ENCODE results near the gene MAFG. TPM values are rescaled to one million over a fixed set of nuclear protein-coding genes. Genes with fewer than 3 reads are reported as not detected.
A peak's percentile ranks its signal among the peaks of the same experiment; 100 is the strongest.

Gene MAFG
- total RNA-seq, 1 donor from 2014 or later = 14.4 TPM

DNA sequence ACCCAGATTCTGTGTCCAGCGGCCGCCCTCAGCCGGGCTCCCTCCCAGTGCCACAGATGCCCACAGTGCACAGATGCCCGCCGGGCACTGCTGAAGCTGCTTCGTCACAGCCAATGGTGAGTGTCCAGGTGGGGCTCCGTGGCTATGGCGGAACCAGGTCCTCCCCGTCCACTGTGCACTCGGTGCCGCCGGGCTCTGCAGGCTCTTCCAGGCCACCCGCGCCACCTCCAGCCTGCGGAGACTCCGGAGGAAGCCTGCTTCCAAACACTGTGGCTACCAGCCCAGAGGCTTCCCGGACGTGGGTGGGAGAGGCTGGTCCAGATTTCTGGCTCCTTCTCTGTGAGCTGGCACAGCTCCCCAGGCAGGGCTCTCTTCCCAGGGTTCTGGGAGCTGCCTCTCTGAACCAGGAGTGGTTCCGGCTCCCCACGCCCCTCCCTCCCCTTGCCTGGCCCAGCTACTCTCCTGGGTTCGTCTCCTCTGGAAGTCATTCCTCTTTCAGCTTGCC lies 12.4 kb upstream of the MAFG start:
- DNase-seq (ENCODE audit: low read depth) = no peak

DNA sequence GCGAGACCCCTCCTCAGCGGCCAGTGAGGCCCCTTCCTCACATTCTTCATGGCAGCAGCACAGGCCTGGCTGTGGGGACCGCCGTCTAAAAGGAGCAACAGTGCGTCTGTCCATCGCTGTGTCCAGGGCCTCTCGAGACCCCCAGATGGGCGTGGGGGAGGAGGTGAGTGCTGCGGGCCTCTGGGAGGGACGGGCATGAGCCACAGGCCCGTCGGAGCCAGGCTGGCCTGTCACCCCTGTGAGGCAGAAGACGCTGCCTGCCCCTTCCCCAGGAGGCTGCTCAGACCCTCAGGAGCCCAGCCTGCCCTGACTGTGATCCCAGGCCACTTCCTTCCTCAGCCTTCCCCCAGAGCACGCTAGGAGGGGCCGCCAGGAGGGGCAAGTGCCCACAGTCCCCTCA lies 11.7 kb upstream of the MAFG start:
- DNase-seq (ENCODE audit: low read depth) = no peak

DNA sequence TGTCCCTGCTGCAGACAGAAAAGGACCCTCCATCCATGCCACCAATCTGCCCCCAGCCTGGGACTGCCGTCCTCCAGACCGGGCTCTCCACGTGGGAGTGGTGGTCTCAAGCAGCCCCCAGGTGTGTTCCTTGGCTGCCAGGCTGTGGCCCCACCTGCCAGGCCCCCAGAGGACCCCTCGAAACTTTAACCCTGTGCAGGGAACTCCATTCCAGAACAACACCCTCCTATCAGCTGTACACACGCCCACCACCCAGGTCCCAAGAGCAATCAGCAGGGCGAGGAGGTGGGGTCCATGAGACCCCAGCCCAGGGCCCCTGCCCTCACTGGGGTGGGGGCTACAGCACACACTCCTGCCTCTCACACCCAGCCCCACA lies 8.2 kb upstream of the MAFG start:
- DNase-seq (ENCODE audit: low read depth) = no peak

DNA sequence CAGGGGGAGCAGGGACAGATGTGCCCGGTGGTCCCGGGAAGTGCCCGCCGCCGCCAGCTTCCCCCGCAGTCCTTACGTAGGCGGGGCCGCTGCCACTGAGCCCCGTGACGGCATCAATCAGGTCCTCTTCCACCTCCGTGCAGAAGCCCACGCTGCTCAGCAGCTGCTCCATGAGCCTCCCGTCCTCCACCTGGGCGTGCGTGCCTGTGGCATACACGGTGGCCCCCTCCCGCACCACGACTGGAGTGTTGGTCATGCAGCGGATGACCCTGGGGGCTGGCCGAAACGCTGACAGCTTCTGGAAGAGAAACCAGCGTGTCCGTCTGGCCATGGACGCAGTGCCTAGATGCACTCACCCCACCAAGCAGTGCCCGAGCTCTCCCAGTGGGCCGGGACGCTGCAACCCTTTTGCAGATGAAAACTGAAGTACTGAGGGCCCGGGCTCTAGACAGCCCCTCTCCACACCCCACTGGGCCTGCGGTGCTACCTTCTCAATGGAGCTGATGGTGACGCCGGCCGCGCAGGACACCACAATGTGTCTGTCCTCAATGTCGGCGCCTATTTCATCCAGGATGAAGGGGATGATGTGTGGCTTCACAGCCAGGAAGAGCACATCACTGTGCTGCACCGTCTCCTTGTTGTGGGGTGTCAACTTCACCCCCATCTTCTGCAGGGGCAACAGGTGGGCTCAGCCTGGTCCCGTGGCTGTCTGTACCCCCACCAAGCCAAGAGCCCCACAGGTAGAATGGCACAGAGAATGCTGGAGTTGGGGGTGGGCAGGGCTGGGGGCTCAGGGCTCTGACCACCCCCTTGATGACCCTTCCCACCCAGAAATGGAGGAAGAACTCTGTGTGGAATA lies 7.5 kb upstream of the MAFG start:
- DNase-seq (ENCODE audit: low read depth) = no peak

DNA sequence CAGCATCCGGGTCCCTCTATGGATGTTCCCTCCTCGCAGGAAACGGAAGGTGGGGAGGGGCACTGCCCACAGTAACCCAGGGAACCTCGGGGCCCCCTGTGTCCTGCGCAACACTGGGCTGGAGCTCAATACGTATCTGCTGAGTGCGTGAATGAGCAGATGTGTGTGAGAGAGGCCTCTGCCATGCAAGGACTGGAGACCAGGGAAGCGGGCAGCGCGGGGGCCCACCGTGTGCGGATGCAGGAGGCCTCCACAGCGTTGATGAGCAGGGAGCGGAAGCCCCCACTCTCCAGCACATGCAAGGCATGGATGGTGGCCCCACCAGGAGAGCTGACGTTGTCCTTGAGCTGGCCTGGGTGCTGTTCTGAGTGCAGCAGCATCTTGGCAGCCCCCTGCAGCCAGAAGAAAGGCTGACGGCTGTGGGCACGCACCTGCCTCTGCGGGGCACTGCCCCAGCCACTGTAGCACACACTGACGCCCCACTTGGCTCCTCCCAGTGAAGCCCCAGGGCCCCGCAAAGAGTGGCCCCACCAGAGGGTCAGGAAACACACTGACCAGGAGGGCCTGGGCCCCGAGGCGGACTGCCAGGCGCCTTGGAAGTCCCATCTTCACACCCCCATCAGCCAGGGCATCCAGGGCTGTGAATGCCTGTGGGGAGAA lies 6.7 kb upstream of the MAFG start:
- no peak for DNase-seq (ENCODE audit: low read depth)

DNA sequence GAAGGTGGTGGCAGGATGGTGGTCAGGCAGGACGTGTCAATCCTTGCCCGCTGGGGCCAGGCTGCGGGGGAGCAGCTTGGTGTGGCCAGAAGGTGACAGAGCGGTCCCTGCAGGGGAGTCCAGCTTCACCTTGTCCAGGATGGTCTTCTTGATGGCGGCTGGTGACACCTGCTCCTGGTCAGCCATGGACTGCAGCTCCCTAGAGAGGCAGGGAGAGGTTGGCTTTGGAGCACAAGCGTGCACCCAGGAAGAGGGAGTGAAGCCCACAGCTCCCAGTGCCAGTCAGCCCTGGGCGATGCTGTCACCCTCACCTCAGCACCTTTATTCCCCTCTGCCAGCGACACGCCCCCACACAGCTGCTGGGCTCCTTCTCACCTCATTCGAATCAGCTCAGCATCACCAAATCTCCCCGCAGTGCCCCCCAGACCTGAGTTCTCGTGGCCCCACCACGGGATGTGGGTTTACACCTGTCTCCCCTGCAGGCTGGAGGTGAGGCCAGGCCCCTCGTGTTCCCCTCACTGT lies 5.7 kb upstream of the MAFG start:
- no peak for DNase-seq (ENCODE audit: low read depth)

DNA sequence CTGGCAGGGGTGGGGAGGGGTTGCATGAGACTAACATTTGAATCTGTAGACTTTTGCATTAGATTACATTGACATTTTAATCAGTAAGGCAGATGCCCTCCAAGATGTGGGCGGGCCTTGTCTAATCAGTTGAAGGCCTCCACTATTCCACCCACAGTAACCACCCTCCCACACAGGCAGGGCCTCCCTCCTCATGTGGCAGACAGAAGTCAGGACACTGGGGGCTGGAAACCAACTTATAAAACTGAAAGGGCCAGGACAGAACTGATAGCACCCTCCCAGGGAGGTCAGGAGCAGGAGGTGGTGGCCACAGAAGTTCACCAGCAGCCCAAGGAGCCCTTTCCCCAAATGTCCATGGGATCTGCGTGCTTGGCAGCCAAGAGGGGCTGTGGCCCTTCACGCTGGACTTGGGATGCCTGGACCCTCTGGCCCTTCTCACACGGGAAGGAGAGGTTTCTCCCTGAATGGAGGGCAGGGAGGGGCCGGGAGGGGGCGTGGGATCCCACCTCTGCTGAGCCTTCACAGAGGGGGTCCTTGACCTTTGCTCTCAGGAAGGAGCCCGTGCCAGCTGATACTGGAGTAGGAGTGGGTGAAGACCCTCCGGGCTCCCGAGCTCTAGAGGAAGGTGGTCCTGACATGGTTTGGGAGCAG lies 4.9 kb upstream of the MAFG start:
- DNase-seq (ENCODE audit: low read depth) = no peak

DNA sequence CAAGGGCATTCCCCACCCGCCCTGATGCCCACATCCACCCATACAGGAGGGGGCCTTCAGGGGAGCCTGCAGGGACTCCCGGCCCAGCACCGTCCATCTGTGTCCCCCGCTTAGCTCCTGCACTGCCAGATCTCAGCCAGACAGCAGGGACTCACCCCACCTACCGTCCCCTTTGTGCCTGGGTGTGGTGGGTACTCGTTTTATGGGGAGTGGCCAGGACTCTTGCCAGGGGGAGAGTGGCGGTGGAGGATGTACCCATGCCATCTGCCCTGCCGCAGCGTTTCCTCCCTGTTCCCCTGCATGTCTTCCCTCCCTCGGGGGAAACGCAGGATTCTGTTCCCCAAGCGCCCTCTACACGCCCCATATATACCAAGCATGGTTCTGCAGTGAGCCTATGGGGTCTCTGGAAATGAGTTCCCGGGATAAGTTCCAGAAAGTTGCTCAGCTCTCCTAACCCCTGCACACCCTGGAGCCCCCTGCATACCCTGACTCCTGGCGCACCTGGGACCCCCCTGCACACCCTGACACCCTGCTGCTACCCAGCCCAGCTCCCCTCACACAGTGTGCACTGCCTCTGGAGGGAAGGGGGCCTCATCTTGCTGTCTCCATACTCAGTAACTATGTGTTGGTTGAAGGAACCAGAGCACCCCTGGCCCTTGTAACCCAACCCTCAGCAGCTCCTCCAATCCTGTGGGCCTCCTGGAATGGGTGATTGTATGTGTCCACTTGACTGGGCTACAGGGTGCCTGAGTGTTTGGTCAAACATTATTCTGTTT lies 4.2 kb upstream of the MAFG start:
- no peak for DNase-seq (ENCODE audit: low read depth)

DNA sequence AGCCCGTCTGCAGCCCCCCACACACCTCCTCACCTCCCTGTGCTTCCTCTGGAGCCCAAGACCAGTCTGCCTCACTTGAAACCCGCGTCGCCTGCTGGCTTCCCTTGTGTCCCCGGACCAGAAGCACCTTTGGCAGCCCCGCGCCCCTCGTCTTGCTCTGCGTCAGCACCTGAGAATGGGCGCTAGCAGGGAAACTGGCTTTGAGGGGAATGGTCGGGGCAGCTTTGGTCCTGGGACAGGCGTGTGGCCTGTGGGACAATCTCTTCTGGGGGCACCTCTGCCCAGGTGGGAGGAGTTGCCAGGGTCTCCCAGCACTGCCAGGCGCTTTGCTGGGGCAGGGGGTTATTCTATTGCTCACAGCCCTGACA lies 3.6 kb upstream of the MAFG start:
- DNase-seq (ENCODE audit: low read depth) = no peak

DNA sequence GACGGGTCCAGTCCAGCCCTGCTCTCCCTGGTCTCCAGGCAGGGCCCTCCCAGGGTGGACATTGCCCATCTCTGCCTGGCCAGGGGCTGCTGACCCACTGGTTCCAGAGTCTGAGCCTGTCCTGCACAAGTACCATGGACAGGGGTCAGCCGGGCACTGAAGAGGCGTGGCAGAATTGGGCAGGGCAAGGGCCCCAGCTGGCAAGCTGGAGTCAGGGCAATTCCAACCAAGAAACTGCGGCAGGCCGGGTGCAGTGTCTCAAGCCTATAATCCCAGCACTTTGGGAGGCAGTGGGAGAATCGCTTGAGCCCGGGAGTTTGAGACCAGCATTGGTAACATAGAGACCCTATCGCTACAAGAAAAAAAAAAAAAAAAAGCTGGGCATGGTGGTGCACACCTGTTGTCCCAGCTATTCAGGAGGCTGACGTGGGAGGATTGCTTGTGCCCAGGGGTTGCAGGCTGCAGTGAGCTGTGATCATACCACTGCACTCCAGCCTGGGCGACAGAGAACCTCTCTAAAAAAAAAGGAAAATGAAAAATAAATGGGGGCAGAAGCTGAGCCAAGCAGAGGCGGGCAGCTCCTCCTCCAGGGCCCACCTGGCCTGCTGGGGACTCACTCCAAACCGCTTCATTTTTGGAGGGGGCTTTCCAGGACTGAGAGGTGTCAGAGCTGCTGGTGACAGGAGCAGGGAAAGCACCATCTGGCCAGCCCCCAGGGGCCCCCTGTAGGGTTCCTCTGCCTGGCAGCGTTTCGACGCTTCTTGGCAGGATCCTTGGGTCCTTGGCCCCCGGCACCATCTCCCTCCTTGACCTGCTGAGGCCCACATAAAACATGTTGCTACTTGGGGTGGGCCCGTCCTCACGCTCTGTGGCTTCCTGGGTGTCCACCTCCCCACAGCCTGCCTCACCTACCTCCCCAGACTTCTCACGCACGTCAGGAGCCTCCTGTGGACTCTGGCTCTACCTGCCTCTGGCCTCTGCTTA lies 2.9 kb upstream of the MAFG start:
- DNase-seq (ENCODE audit: low read depth) = no peak

DNA sequence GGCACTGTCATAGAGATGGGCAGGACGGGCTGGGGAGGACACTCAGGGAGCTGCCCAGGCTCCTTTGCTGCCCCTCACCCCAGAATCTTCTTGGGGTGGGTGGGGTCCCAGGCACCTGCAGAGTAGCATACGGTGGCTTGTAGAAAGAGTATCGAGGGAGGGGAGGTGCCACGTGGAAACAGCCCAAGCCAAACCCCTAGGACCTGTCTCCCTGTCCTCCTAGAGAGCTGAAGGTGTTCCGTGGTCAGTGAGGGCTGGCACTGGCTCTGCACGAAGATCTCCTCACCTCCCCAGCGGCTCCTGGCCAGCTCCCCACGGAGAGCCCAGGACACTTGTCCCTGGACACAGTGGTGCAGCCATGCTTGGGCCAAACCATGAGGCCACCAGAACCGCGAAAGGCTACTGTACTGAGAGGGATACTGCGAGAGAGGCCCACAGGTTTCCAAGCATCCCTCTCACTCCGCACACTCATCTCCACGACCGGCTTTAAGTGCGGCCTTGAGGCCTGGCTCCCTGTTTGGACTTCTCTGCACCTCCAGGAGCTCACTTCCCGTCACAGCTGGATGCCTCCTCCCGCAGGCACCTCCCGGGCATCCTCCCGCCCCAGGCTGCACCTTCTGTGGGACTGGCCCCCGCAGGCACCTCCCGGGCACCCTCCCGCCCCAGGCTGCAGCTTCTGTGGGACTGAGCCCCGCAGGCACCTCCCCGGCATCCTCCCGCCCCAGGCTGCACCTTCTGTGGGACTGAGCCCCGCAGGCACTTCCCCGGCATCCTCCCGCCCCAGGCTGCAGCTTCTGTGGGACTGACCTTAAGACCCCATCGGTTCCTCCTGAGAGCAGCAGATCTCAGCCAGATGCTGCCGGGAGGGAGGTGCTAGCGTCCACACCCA lies 2.0 kb upstream of the MAFG start:
- no peak for DNase-seq (ENCODE audit: low read depth)

DNA sequence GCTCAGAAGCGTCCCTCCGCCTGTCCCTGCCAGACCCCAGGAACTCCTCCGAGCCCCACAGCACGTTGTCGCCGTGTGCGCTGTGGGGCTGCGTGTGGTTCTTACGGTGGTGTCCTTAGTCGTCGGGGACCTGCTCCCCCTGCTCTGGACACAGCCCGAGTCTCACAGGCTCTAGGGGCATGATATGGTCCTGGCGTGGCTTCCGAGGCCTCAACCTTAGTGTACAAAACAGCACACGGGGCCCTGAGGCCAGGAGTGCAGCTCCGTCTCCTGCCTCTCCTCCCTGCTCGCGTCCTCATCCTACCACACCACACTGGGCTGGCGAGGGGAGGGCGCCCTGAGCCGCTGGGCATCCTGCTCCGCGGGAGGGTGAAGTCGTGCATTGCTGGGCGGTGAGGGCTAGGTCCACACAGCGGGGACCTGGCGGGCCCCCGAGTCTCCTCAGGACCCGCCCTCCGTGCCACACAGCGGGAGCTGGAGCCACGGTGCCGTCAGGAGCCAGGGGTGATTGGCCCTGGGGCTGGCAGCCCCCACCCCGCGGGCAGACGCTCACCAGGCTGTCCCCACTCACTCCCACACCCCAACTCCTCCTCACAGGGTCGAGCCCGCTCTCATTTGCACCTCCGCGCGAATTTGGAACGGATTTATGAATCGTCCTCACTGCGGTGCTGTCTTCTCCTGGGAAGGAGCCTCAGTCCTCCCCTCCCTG lies 1.2 kb upstream of the MAFG start:
- DNase-seq (ENCODE audit: low read depth) = no peak

DNA sequence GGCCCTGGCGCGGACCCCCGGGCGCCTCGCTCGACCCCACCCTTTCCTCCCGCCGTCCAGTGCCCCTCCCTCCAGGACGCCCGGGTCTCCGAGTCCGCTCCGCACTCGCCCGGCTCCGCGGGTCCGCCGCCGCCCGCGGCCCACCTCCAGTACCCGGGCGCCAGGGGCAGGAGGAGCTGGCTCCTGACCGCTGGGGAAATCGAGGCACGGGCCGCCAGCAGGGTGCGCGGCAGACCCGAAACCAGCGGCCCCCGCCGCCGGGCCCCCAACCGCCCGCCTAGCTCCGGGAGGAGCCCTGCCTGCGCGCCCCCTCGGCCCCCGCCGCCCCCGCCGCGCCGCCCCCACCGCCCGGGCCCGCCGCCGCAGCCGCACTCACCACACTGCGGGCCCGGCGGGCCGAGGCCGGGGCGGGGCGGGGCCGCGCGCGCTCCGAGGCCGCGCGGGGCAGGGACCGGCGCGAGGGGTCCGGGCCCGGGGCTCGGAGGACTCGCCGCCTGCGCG lies 333 bp downstream of the MAFG start:
- no peak for DNase-seq (ENCODE audit: low read depth)

DNA sequence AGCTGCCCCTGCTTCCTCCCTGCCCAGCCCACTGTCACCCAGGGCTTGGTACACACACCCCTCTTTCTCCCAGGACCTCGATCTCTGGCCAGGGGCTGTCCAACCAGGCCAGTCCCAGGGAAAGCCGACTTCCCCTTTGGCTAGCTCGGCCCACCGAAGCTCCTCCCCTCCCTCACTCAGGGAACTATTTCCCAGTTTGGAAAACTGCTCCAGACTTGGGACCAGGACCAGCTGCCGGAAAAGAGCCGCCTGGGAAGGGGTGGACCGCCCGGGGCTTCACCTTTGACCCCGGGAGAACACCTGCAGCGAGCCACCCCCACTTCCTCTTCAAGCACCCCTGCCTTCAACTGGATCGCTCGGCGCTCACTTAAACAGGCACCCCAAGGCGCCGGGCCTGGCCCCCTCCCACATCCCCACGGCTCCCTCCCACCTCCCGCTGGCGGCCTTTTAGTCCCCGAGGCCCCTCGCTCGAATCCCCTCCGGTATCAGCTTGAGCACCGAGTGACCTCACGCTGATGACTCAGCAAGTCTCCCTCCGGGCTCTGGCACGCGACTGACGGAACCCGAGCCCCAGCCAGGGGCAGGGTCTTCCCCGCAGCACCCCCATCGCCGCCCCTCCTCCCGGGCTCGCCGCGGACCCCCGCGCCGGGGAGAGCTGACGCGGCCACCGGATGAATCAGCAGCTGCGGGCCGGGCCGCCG lies 934 bp downstream of the MAFG start:
- peak; percentile 70 for DNase-seq (ENCODE audit: low read depth)

DNA sequence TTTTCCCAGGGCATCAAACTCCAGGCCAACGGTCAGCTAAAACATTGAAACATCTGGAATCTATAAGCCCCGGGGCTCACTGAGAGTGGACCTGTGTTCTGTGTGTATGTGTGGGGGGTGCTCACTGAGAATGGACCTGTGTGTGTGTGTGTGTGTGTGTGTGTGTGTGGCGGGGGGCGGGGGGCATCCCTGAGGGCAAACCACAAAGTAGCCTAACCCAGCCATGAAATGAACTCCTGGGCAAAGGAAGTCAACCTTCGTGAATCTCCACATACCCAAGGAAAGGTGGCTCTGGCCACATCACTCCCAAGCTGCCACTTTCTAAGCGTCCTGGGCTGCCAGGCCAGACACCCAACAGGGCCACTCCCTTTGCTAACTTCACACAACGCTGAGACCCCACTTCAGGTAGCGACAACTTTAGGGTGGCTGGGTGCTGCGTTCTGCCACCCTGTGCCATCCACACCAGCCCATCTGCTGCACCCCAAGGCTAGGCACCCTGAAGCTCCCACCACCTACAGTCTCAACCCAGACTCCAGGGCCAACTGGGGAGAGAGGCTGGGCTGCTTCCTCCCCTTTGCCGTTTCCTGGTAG lies 1.6 kb downstream of the MAFG start:
- no peak for DNase-seq (ENCODE audit: low read depth)

DNA sequence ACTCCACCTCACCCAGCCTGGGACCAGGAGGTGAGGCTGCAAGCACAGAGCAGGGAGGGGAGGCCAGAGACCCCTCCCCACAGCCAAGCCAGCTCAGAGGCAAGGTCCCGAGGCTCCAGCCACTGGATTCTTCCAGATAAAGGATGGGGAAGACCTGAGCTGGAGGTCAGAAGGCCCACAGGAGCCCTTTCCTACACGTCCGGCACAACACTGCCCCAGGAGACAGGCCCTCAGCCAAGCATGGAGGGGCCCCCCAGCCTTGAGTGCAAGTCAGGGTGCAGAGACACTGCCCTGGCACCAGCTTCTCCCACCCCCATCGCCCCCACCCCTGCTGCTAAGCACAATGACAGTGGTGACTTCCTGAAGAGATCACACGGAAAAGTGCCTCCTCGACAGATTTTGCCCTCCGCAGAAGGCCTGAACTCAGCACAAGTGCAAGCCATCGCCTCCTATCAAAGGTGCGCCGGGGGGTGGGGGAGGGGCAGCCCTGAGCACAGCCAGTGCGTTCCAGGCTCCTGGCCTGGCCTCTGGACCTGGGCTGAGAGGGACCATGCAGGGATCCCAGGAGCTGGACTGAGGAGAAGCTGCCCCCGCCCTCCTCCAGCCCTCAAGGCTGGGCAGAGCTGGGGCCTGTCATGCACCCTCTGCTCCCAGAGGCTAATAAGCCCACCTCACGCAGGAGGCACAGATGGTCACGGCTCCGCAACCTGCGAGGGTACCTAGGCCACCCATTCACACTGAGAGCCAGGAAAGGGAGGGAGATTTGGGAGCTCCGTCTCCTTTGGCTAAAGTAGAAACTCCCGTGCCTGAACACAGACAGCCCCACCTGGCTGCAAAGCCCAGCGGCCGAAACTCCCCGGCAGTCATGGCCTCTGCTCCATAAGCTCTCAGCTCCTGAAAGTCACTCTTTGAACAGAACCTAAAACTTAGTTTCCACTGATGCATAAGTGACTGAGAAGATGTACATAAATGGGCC lies 2.7 kb downstream of the MAFG start:
- DNase-seq (ENCODE audit: low read depth) = no peak
